GM12864 (cell line): ENCODE data around the gene PAPPA2.

Experiments
- DNase-seq: peaks from one replicate; pipeline ENCODE4 v3.0.0-alpha.2; 2011; ENCODE audit warnings: low read depth
- H3K4me3 ChIP-seq: 2 replicates; pipeline ENCODE4 v1.5.1; 2011; ENCODE audit warnings: mild to moderate bottlenecking, low read depth, low read length, control low read depth
- CTCF ChIP-seq: IDR thresholded peaks from 2 replicates; pipeline ENCODE4 v1.5.1; 2011; ENCODE audit warnings: low read depth, mild to moderate bottlenecking, moderate library complexity, low read length, control low read depth, inconsistent platforms; ENCODE audit errors: missing control alignments

Gene PAPPA2

GRCh38 chr1:176790786-176791185, 327.8 kb downstream of the PAPPA2 start:
- no peak overlapping the region for H3K4me3 ChIP-seq
- TF ChIP-seq CTCF = no peak
- no peak for DNase-seq

GRCh38 chr1:176791906-176792305, 328.9 kb downstream of the PAPPA2 start:
- DNase-seq = no peak
- no peak overlapping the region for H3K4me3 ChIP-seq
- no peak for TF ChIP-seq CTCF

GRCh38 chr1:176794897-176795508, 332.0 kb downstream of the PAPPA2 start:
- no peak for DNase-seq
- no peak for TF ChIP-seq CTCF

GRCh38 chr1:176795929-176796328, 333.0 kb downstream of the PAPPA2 start:
- TF ChIP-seq CTCF = no peak
- no peak for DNase-seq
- no peak overlapping the region for H3K4me3 ChIP-seq

More at GRCh38 chr1:176794897-176795508, 332.0 kb downstream of the PAPPA2 start:
- H3K4me3 ChIP-seq = no peak overlapping the region

- no peak overlapping the region for H3K4me3 ChIP-seq
- no peak for TF ChIP-seq CTCF
- DNase-seq = no peak
Measured at GRCh38 chr1:176796583-176796982, 333.6 kb downstream of the PAPPA2 start.

GRCh38 chr1:176799327-176799726, 336.4 kb downstream of the PAPPA2 start:
- TF ChIP-seq CTCF = no peak
- DNase-seq = no peak
- H3K4me3 ChIP-seq = no peak overlapping the region

- H3K4me3 ChIP-seq = no peak overlapping the region
- no peak for DNase-seq
- no peak for TF ChIP-seq CTCF
Measured at GRCh38 chr1:176800978-176801513, 338.1 kb downstream of the PAPPA2 start.
